Brain microvascular endothelial cell (primary cell): Measurements from ENCODE around the gene PLCD3.

Source experiments
- DNase-seq: peaks from one replicate; pipeline ENCODE4 v3.0.0-alpha.2; 2020
- H3K27ac ChIP-seq: fragments of 250-450 bp; sonication (Bioruptor Pico); 2 replicates; pipeline ENCODE4 v1.5.1; 2020; ENCODE audit warnings: mild to moderate bottlenecking, moderate library complexity
- H3K27me3 ChIP-seq: fragments of 250-450 bp; sonication (Bioruptor Pico); replicated peaks from 2 replicates; pipeline ENCODE4 v1.5.1; 2020; ENCODE audit warnings: mild to moderate bottlenecking
- H3K36me3 ChIP-seq: fragments of 250-450 bp; sonication (Bioruptor Pico); replicated peaks from 2 replicates; pipeline ENCODE4 v1.5.1; 2020; ENCODE audit warnings: mild to moderate bottlenecking
- H3K4me3 ChIP-seq: 2 replicates; pipeline ENCODE4 v1.5.1; 2011; ENCODE audit warnings: low read depth, mild to moderate bottlenecking, control low read depth, low read length, moderate library complexity
- CTCF ChIP-seq: IDR thresholded peaks from 2 replicates; pipeline ENCODE4 v1.5.1; 2011; ENCODE audit warnings: low read depth, mild to moderate bottlenecking, moderate library complexity, low read length, control low read depth, inconsistent platforms; ENCODE audit errors: missing control alignments
- in situ Hi-C: cut with HindIII; loops from 2 replicates; pipeline ENCODE4 v1.10.0; 2017; ENCODE audit warnings: low sequenced_read_pairs, low pct_ligation_motif_present

The PLCD3 gene

GRCh38 chr17:45132572-45133463 lies 503 bp upstream of the PLCD3 start:
- H3K27ac ChIP-seq: peak overlapping the region; percentile 78
- TF ChIP-seq CTCF: peak; percentile 87
- peak; percentile 57 for DNase-seq
- H3K27me3 ChIP-seq: no peaks in the 10 kb centered on the region
- peak overlapping the region; percentile 77 for H3K4me3 ChIP-seq
- in situ Hi-C loops: no loop called here
- no peaks in the 10 kb centered on the region for H3K36me3 ChIP-seq

- in situ Hi-C loops: no loop called here
- no peak for DNase-seq
- Histone ChIP-seq H3K4me3 (peak overlapping the region; percentile 77), H3K27ac (no peak overlapping the region), H3K36me3 (no peaks in the 10 kb centered on the region), H3K27me3 (no peaks in the 10 kb centered on the region)
- peak; percentile 86 for TF ChIP-seq CTCF
Measured at GRCh38 chr17:45131616-45132319, 547 bp downstream of the PLCD3 start.

- no peak overlapping the region for H3K27ac ChIP-seq
- DNase-seq: no peak
Measured at GRCh38 chr17:45130681-45131615, 1.4 kb downstream of the PLCD3 start.

DNA sequence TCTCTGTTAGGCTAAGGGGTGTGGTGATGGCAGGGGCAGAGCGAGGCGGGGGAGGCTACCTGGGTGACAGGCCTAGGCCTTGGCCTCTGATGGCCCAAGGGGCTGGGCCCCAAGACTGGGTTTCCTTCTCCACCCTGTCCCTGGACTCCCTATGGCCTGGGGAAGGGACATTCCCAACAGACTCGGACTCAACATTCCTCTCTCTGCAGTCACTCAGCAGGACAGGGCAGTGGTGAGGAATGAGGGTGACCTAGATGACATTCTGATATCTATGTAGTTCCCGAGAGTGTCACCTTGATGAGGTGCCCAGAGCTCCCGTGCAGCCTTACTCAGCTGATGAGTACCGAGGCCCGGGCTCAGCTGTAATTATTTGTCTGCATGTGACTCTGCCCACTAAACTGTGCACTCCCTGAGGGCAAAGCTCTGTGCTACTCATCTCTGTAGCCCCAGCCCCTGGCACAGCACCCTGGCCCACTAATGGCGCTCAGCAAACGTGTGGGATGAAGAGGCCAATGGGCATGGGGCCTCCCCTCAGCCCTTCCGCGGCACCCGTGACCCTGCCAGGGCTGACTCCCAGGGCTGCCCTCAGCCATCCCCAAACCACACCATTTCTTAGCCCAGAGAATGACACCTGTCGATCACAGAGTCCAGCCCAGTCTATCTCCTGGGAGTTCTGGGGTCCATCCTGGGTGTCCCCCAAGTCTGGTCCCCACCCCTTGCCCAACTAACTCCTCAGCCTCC lies 2.2 kb downstream of the PLCD3 start:
- no peak for DNase-seq
- TF ChIP-seq CTCF: no peak
- no peak overlapping the region for H3K4me3 ChIP-seq
- H3K27ac ChIP-seq: no peak overlapping the region
- in situ Hi-C loops: no loop called here
- H3K36me3 ChIP-seq: no peaks in the 10 kb centered on the region
- H3K27me3 ChIP-seq: no peaks in the 10 kb centered on the region

More at GRCh38 chr17:45130681-45131615, 1.4 kb downstream of the PLCD3 start:
- Histone ChIP-seq H3K27me3 (no peaks in the 10 kb centered on the region), H3K4me3 (peak overlapping the region; percentile 77), H3K36me3 (no peaks in the 10 kb centered on the region)
- TF ChIP-seq CTCF: no peak
- in situ Hi-C loops: no loop called here

GRCh38 chr17:45129426-45129939 lies 2.8 kb downstream of the PLCD3 start:
- Histone ChIP-seq H3K27me3 (no peaks in the 10 kb centered on the region), H3K36me3 (no peaks in the 10 kb centered on the region), H3K4me3 (no peak overlapping the region), H3K27ac (no peak overlapping the region)
- no peak for TF ChIP-seq CTCF
- in situ Hi-C loops: no loop called here
- DNase-seq: no peak
